SK-N-MC (cell line): ENCODE data around the gene ZNF79.
"Not testable (repeated sequence)": the region's sequence is repeated elsewhere in the genome, so short reads cannot be mapped to it uniquely, and the experiment has no call there.

Source experiments
- DNase-seq: peaks from one replicate; pipeline ENCODE4 v3.0.0-alpha.2; 2011; ENCODE audit warnings: low read depth, low spot score
- H3K27ac ChIP-seq: fragments of 200-600 bp; sonication (generic); 2 replicates; pipeline ENCODE4 v1.5.1; 2016; ENCODE audit warnings: mixed run types
- H3K36me3 ChIP-seq: fragments of 200-600 bp; sonication (generic); 2 replicates; pipeline ENCODE4 v1.6.1; 2017; ENCODE audit warnings: antibody characterized with exemption, low read length, mixed read lengths; ENCODE audit not compliant: insufficient read depth
- H3K4me3 ChIP-seq: fragments of 200-600 bp; sonication (generic); 2 replicates; pipeline ENCODE4 v1.5.1; 2016
- H3K9ac ChIP-seq: fragments of 200-600 bp; sonication (generic); 2 replicates; pipeline ENCODE4 v1.8.0; 2017; ENCODE audit warnings: mixed run types, mixed read lengths; ENCODE audit not compliant: insufficient read length
- H3K9me3 ChIP-seq: fragments of 200-600 bp; sonication (generic); 2 replicates; pipeline ENCODE4 v1.6.1; 2017; ENCODE audit warnings: low read depth, mild to moderate bottlenecking, antibody characterized with exemption, low read length, moderate library complexity, mixed read lengths
- EZH2 ChIP-seq: fragments of 200-600 bp; sonication (generic); IDR thresholded peaks from one replicate; pipeline ENCODE4 v1.6.1; 2017; ENCODE audit warnings: antibody characterized with exemption
- FOXP2 ChIP-seq: optimal IDR thresholded peaks from 2 replicates; pipeline ENCODE3; 2011; ENCODE audit warnings: mild to moderate bottlenecking, moderate library complexity; ENCODE audit not compliant: insufficient read depth; ENCODE audit errors: extremely low read length, control extremely low read depth
- POLR2AphosphoS5 ChIP-seq: IDR thresholded peaks from 2 replicates; pipeline ENCODE4 v1.6.1; 2012; ENCODE audit warnings: mild to moderate bottlenecking, low read depth, low read length, borderline replicate concordance

The ZNF79 gene

GRCh38 chr9:127451608-127451857 lies 27.4 kb downstream of the ZNF79 start:
- Histone ChIP-seq H3K9me3 (no peaks in the 10 kb centered on the region), H3K4me3 (peak overlapping the region; percentile 98), H3K36me3 (peaks cover 45% of the 10 kb centered on the region), H3K9ac (peak overlapping the region; percentile 87), H3K27ac (peak overlapping the region; percentile 54; the same call in 1 of the 2 replicates)
- DNase-seq = no peak
- no peak for TF ChIP-seq POLR2AphosphoS5
- no peak for TF ChIP-seq FOXP2
- TF ChIP-seq EZH2 = no peak

DNA sequence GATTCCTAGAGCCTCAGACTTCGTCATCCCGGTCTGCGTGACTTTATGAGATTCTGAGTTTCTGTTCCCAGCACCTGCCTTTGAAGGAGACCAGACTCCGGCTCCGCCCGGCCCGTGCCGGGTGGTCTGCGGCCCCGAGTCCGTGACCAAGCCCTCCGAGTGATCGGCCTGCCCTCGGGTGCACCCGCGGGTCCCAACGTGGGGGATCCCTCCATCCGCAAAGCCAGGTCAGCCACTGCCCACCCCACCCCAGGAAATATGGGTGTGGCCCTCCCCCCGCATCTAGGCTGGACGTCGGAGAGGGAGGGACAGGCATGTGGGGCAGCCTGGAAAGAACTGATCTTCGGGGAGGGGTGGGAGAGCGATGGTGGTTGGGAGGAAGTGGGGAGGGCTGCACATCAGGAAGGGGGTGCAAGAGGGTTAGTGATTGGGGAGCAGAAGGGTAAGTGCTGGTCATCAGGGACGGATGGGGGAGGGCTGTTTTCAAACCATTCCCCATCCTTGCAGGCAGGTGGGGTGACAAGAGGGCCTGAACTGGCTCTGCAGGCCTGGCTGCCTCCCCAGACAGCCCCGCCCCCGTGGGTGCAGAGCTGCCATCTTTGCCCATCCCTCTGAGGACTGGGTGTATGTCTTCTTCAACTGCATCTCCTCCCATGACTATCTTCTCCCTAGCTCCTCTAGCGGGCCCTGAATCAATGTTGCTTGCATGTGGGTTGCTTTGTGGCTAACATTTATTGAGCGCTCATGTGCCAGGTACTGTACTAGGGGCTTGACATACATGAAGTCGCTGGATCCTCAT lies 27.9 kb downstream of the ZNF79 start:
- DNase-seq = no peak
- H3K4me3 ChIP-seq = peak overlapping the region; percentile 98
- H3K9me3 ChIP-seq = no peaks in the 10 kb centered on the region
- no peak for TF ChIP-seq FOXP2
- TF ChIP-seq POLR2AphosphoS5 = no peak
- no peak for TF ChIP-seq EZH2
- H3K27ac ChIP-seq = peak overlapping the region; percentile 54; the same call in 1 of the 2 replicates
- H3K9ac ChIP-seq = peak overlapping the region; percentile 87
- H3K36me3 ChIP-seq = peaks cover 41% of the 10 kb centered on the region

GRCh38 chr9:127452691-127453090 lies 28.5 kb downstream of the ZNF79 start:
- no peaks in the 10 kb centered on the region for H3K9me3 ChIP-seq
- H3K9ac ChIP-seq = no peak overlapping the region
- H3K27ac ChIP-seq = no peak overlapping the region
- TF ChIP-seq POLR2AphosphoS5 (no peak), EZH2 (no peak), FOXP2 (no peak)
- DNase-seq = no peak
- H3K4me3 ChIP-seq = peak overlapping the region; percentile 98
- peaks cover 37% of the 10 kb centered on the region for H3K36me3 ChIP-seq

GRCh38 chr9:127455324-127455992 lies 31.3 kb downstream of the ZNF79 start:
- H3K27ac ChIP-seq = no peak overlapping the region
- H3K9ac ChIP-seq = no peak overlapping the region
- no peak for TF ChIP-seq EZH2
- no peak for TF ChIP-seq FOXP2
- TF ChIP-seq POLR2AphosphoS5 = no peak
- H3K4me3 ChIP-seq = no peak overlapping the region
- DNase-seq = no peak
- H3K9me3 ChIP-seq = no peaks in the 10 kb centered on the region
- peaks cover 9% of the 10 kb centered on the region for H3K36me3 ChIP-seq

- peaks cover 9% of the 10 kb centered on the region; the same call in 1 of the 2 replicates for H3K36me3 ChIP-seq
- no peak overlapping the region for H3K9ac ChIP-seq
- no peak overlapping the region for H3K4me3 ChIP-seq
- no peak for TF ChIP-seq FOXP2
- TF ChIP-seq EZH2 = no peak
- no peak for TF ChIP-seq POLR2AphosphoS5
- no peak for DNase-seq
- no peaks in the 10 kb centered on the region for H3K9me3 ChIP-seq
- no peak overlapping the region for H3K27ac ChIP-seq
Measured at GRCh38 chr9:127457191-127457878, 33.2 kb downstream of the ZNF79 start.

GRCh38 chr9:127458921-127459320 lies 34.7 kb downstream of the ZNF79 start:
- H3K9ac ChIP-seq = no peak overlapping the region
- no peak for DNase-seq
- peaks cover 9% of the 10 kb centered on the region; the same call in 1 of the 2 replicates for H3K36me3 ChIP-seq
- no peak overlapping the region for H3K4me3 ChIP-seq
- TF ChIP-seq FOXP2 (no peak), POLR2AphosphoS5 (no peak), EZH2 (no peak)
- H3K9me3 ChIP-seq = no peaks in the 10 kb centered on the region
- H3K27ac ChIP-seq = no peak overlapping the region

DNA sequence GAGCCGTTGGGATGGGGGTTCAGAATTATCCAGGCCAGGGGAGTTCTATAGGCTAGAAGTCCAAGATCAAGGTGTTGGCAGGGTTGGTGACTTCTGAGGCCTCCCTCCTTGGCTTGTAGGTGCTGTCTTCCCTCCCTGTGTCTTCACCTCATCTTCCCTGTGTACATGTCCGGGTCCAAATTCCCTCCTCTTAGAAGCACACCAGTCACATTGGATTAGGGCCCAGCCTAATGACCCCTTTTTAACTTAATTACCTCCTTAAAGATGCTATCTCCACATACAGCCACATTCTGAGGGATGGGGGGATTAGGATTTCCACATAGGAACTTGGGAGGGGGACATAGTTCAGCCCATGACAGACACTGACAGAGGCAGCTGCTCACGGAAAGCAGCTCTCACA lies 39.2 kb downstream of the ZNF79 start:
- no peak overlapping the region for H3K4me3 ChIP-seq
- DNase-seq = no peak
- H3K36me3 ChIP-seq = peaks cover 5% of the 10 kb centered on the region; the same call in 1 of the 2 replicates
- H3K27ac ChIP-seq = no peak overlapping the region
- no peak for TF ChIP-seq FOXP2
- no peak for TF ChIP-seq EZH2
- TF ChIP-seq POLR2AphosphoS5 = no peak
- H3K9ac ChIP-seq = no peak overlapping the region
- H3K9me3 ChIP-seq = no peaks in the 10 kb centered on the region

GRCh38 chr9:127463911-127464310 lies 39.7 kb downstream of the ZNF79 start:
- no peak for DNase-seq
- Histone ChIP-seq H3K4me3 (no peak overlapping the region), H3K27ac (no peak overlapping the region), H3K36me3 (peaks cover 5% of the 10 kb centered on the region; the same call in 1 of the 2 replicates), H3K9me3 (no peaks in the 10 kb centered on the region), H3K9ac (no peak overlapping the region)
- no peak for TF ChIP-seq EZH2
- TF ChIP-seq POLR2AphosphoS5 = no peak
- no peak for TF ChIP-seq FOXP2

DNA sequence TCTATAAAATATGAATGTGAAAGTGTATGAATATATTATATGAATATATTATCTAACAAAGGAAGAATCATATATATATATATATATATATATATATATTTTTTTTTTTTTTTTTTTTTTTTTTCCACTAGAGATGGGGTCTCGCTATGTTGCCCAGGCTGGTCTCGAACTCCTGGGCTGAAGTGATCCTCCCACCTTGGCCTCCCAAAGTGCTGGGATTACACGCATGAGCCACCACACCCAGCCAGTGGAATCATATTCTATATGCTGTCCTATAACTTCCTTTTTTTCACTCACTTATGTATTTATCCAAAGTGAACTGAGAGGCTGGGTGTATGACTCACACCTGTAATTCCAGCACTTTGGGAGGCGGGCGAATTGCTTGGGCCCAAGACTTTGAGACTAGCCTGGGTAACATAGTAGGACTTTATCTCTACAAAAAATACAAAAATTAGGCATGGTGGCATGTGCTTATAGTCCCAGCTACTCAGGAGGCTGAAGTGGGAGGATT lies 42.3 kb downstream of the ZNF79 start:
- not testable (repeated sequence) for H3K9me3 ChIP-seq, H3K4me3 ChIP-seq, DNase-seq, H3K36me3 ChIP-seq, H3K27ac ChIP-seq, H3K9ac ChIP-seq
